ENCODE data around the gene ZNF567.
"Not testable (repeated sequence)": the region's sequence is repeated elsewhere in the genome, so short reads cannot be mapped to it uniquely, and the experiment has no call there.

ZNF567 gene

GRCh38 chr19:36719687-36720556 lies 32.5 kb downstream of the ZNF567 start:
- TF ChIP-seq, protein P1, sequence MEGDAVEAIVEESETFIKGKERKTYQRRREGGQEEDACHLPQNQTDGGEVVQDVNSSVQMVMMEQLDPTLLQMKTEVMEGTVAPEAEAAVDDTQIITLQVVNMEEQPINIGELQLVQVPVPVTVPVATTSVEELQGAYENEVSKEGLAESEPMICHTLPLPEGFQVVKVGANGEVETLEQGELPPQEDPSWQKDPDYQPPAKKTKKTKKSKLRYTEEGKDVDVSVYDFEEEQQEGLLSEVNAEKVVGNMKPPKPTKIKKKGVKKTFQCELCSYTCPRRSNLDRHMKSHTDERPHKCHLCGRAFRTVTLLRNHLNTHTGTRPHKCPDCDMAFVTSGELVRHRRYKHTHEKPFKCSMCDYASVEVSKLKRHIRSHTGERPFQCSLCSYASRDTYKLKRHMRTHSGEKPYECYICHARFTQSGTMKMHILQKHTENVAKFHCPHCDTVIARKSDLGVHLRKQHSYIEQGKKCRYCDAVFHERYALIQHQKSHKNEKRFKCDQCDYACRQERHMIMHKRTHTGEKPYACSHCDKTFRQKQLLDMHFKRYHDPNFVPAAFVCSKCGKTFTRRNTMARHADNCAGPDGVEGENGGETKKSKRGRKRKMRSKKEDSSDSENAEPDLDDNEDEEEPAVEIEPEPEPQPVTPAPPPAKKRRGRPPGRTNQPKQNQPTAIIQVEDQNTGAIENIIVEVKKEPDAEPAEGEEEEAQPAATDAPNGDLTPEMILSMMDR (IDR thresholded peaks at IDR 0.05; ENCODE audit: low read depth, low read length) = no peak
- no peak overlapping the region for H3K4me3 ChIP-seq (ENCODE audit: low read depth, low read length)

DNA sequence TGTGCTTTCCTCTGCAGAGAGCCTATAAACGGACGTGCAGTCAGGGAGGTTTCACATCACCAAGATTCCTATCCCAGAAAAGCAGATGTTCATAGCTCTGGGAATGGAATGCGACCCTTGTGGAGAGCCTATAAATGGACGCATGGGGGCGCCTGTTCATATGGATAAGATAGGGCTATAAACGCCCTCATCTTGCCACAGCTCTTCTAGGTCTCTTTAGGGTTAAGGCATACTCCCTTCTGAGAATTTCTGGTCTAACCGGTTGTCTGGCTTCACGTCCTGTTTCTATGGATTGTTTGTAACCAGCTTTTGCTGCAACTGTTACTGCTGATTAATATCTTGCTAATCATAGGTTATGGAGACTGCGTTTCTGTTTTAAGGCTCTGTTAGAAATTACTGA lies 48.8 kb downstream of the ZNF567 start:
- H3K4me3 ChIP-seq (ENCODE audit: low read depth, low read length) = not testable (repeated sequence)

DNA sequence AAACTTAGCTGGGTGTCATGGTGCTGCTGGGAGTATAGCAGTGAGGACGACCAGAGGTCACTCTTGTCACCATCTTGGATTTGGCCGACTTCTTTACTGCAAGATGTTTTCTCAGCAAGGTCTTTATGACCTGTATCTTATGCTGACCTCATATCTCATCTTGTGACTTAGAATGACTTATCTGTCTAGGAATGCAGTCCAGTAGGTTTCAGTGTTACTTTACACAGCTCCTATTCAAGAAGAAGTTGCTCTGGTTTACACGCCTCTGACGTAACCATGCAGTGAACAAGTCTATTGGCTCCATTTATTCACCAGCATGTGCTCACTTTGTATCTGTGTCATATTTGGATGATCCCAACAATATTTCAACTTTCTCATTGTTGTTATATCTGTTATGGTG lies 58.5 kb downstream of the ZNF567 start:
- TF ChIP-seq, protein P1 (IDR thresholded peaks at IDR 0.05; ENCODE audit: low read depth, low read length) = no peak
- no peak overlapping the region for H3K4me3 ChIP-seq (ENCODE audit: low read depth, low read length)

GRCh38 chr19:36747750-36748149 lies 60.3 kb downstream of the ZNF567 start:
- TF ChIP-seq, protein P1 (IDR thresholded peaks at IDR 0.05; ENCODE audit: low read depth, low read length) = no peak

GRCh38 chr19:36748431-36749275 lies 61.2 kb downstream of the ZNF567 start:
- no peak overlapping the region for H3K4me3 ChIP-seq (ENCODE audit: low read depth, low read length)
- TF ChIP-seq, protein P1 (IDR thresholded peaks at IDR 0.05; ENCODE audit: low read depth, low read length) = no peak

More at GRCh38 chr19:36747750-36748149, 60.3 kb downstream of the ZNF567 start:
- no peak overlapping the region for H3K4me3 ChIP-seq (ENCODE audit: low read depth, low read length)

DNA sequence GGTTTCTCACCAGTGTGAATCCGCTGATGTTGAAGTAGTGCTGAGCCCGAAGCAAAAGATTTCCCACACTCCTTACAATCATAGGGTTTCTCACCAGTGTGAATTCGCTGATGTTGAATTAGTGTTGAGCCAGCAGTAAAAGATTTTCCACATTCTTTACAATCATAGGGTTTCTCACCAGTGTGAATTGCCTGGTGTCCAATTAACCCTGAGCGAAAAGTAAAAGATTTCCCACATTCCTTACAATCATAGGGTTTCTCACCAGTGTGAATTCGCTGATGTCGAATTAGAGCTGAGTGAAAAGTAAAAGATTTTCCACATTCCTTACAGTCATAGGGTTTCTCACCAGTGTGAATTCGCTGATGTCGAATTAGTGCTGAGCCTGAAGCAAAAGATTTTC lies 62.2 kb downstream of the ZNF567 start:
- not testable (repeated sequence) for H3K4me3 ChIP-seq (ENCODE audit: low read depth, low read length)

- no peak overlapping the region for H3K4me3 ChIP-seq (ENCODE audit: low read depth, low read length)
- TF ChIP-seq, protein P1 (IDR thresholded peaks at IDR 0.05; ENCODE audit: low read depth, low read length) = no peak
These were observed 62.8 kb downstream of the ZNF567 start for GRCh38 chr19:36750066-36750691.
